Liver (tissue), 9 donors: ENCODE measurements around the gene WDR27. TPM values are rescaled to one million over a fixed set of nuclear protein-coding genes. Genes with fewer than 3 reads are reported as not detected.

Source experiments
- DNase-seq: peaks from one replicate; pipeline ENCODE4 v3.0.0-alpha.2; 2017; ENCODE audit warnings: low spot score
- H3K27ac ChIP-seq, 2 donors: one replicate each; pipeline ENCODE4 v1.7.0; 2013; ENCODE audit warnings: inconsistent platforms in 2 of 2, low read length in 2 of 2, control low read depth in 1 of 2, low read depth in 1 of 2, mild to moderate bottlenecking in 1 of 2
- H3K27me3 ChIP-seq, 4 donors: one replicate each; pipeline versions ENCODE4 v1.6.1 to v1.7.0; 2013; ENCODE audit warnings: low read length in 3 of 4, inconsistent platforms in 1 of 4, mild to moderate bottlenecking in 1 of 4, moderate library complexity in 1 of 4; ENCODE audit not compliant: control insufficient read depth in 4 of 4, insufficient read depth in 4 of 4
- H3K36me3 ChIP-seq, 4 donors: one replicate each; pipeline versions ENCODE4 v1.6.1 to v1.7.0; 2013; ENCODE audit warnings: low read length in 3 of 4, mild to moderate bottlenecking in 3 of 4, low read depth in 1 of 4, moderate library complexity in 1 of 4; ENCODE audit not compliant: control insufficient read depth in 4 of 4, insufficient read depth in 3 of 4
- H3K4me1 ChIP-seq, 4 donors: one replicate each; pipeline versions ENCODE4 v1.6.1 to v1.7.0; 2013; ENCODE audit warnings: low read length in 3 of 4, mild to moderate bottlenecking in 3 of 4, moderate library complexity in 1 of 4; ENCODE audit not compliant: control insufficient read depth in 4 of 4, insufficient read depth in 4 of 4
- H3K4me3 ChIP-seq, 3 donors: one replicate each; pipeline versions ENCODE4 v1.6.1 to v1.7.0; 2013; ENCODE audit warnings: low read length in 3 of 3, control low read depth in 1 of 3, low read depth in 1 of 3, mild to moderate bottlenecking in 1 of 3
- H3K9ac ChIP-seq, 2 donors: one replicate each; pipeline ENCODE4 v1.7.0; 2013; ENCODE audit warnings: low read length in 2 of 2, mild to moderate bottlenecking in 2 of 2, moderate library complexity in 2 of 2, control low read depth in 1 of 2, low read depth in 1 of 2
- H3K9me3 ChIP-seq, 4 donors: one replicate each; pipeline versions ENCODE4 v1.6.1 to v1.7.0; 2013; ENCODE audit warnings: low read length in 3 of 4; ENCODE audit not compliant: control insufficient read depth in 4 of 4
- ATF3 ChIP-seq: IDR thresholded peaks from 2 replicates; pipeline ENCODE4 v1.6.1; 2016; ENCODE audit warnings: antibody characterized with exemption
- CTCF ChIP-seq: fragments of 150-350 bp; IDR thresholded peaks from 2 replicates; pipeline ENCODE4 v1.5.1; 2017; ENCODE audit warnings: improper control_type of control experiment, low read depth, low read length; ENCODE audit not compliant: missing input control
- EGR1 ChIP-seq, 2 donors: IDR thresholded peaks; 2 replicates each; pipeline ENCODE4 v1.6.1; 2016 to 2018; ENCODE audit warnings: antibody characterized with exemption in 2 of 2, low read depth in 2 of 2
- FOXA1 ChIP-seq: IDR thresholded peaks from 2 replicates; pipeline ENCODE4 v1.6.1; 2016; ENCODE audit warnings: antibody characterized with exemption
- FOXA2 ChIP-seq: IDR thresholded peaks from 2 replicates; pipeline ENCODE4 v1.6.1; 2016; ENCODE audit warnings: antibody characterized with exemption
- GABPA ChIP-seq, 2 donors: IDR thresholded peaks in 1 of 2; conservative IDR thresholded peaks in 1 of 2; 2 replicates each; pipeline ENCODE4 v1.6.1; 2016; ENCODE audit warnings: antibody characterized with exemption in 2 of 2, mild to moderate bottlenecking in 1 of 2, moderate library complexity in 1 of 2
- HNF4A ChIP-seq, 2 donors: conservative IDR thresholded peaks; 2 replicates each; pipeline ENCODE4 v1.6.1; 2016; ENCODE audit warnings: antibody characterized with exemption in 2 of 2, mild to moderate bottlenecking in 2 of 2
- HNF4G ChIP-seq: IDR thresholded peaks from 2 replicates; pipeline ENCODE4 v1.6.1; 2016; ENCODE audit warnings: antibody characterized with exemption
- JUND ChIP-seq, 2 donors: IDR thresholded peaks; 2 replicates each; pipeline ENCODE4 v1.6.1; 2016; ENCODE audit warnings: antibody characterized with exemption in 2 of 2
- MAX ChIP-seq: IDR thresholded peaks from 2 replicates; pipeline ENCODE4 v1.6.1; 2016; ENCODE audit warnings: antibody characterized with exemption
- NR2F2 ChIP-seq: IDR thresholded peaks from 2 replicates; pipeline ENCODE4 v1.6.1; 2016; ENCODE audit warnings: antibody characterized with exemption
- RAD21 ChIP-seq, 2 donors: IDR thresholded peaks; 2 replicates each; pipeline ENCODE4 v1.6.1; 2016; ENCODE audit warnings: antibody characterized with exemption in 2 of 2, mild to moderate bottlenecking in 2 of 2
- REST ChIP-seq: IDR thresholded peaks from 2 replicates; pipeline ENCODE4 v1.6.1; 2016; ENCODE audit warnings: antibody characterized with exemption, mild to moderate bottlenecking
- RXRA ChIP-seq, 2 donors: IDR thresholded peaks; 2 replicates each; pipeline ENCODE4 v1.6.1; 2017 to 2018; ENCODE audit warnings: antibody characterized with exemption in 2 of 2, mild to moderate bottlenecking in 1 of 2
- SP1 ChIP-seq: IDR thresholded peaks from 2 replicates; pipeline ENCODE4 v1.6.1; 2018; ENCODE audit warnings: antibody characterized with exemption, mild to moderate bottlenecking
- TAF1 ChIP-seq: conservative IDR thresholded peaks from 2 replicates; pipeline ENCODE4 v1.6.1; 2016; ENCODE audit warnings: antibody characterized with exemption, mild to moderate bottlenecking
- YY1 ChIP-seq: IDR thresholded peaks from 2 replicates; pipeline ENCODE4 v1.6.1; 2016; ENCODE audit warnings: antibody characterized with exemption, mild to moderate bottlenecking
- ZBTB33 ChIP-seq: IDR thresholded peaks from 2 replicates; pipeline ENCODE4 v1.6.1; 2016; ENCODE audit warnings: antibody characterized with exemption
- WGBS: extraction: QIAGEN DNeasy Blood & Tissue Kit; methylation state at CpG from one replicate; pipeline ENCODE4 v1.1.7; 2013; 5-methylcytosine and 5-hydroxymethylcytosine counted together
- polyA plus RNA-seq, 2 donors: library from polyadenylated mRNA; stranded (reverse) in 1 of 2; unstranded in 1 of 2; fragments of 200-250 nt in 1 of 2; fragments of >200 nt in 1 of 2; fragmentation: Nextera tagmentation in 1 of 2; extraction: Ambion mirVana in 1 of 2; gene quantifications; one replicate each; pipeline versions ENCODE4 v1.2.1 to v1.2.3, GENCODE V29; 2013 to 2015
- total RNA-seq, 2 donors: library from RNA; depleted of rRNA; stranded (reverse); fragments of >200 nt; gene quantifications; one replicate each; pipeline ENCODE4 v1.2.3, GENCODE V29; 2014
- donor health status: healthy.
- donor health status: healthy.
- donor health status: healthy.
- donor health status: healthy.
- donor health status: healthy.

WDR27 gene
- total and polyA plus RNA-seq, 4 donors: 3.7 to 20.1 (median 7.7) TPM

GRCh38 chr6:169529931-169530751 lies 171.7 kb downstream of the WDR27 start:
- no peak overlapping the region for H3K4me3 ChIP-seq
- 57% methylated on average over 13 of the region's 13 CpGs for WGBS
- H3K9me3 ChIP-seq: peaks cover 2 to 6% (median 5%) of the 10 kb centered on the region in 4 donors
- H3K9ac ChIP-seq: no peak overlapping the region
- H3K27me3 ChIP-seq: no peaks in the 10 kb centered on the region
- H3K4me1 ChIP-seq: peaks cover 0 to 27% (median 18%) of the 10 kb centered on the region in 4 donors
- peak; percentile 23 for TF ChIP-seq FOXA1
- peak; percentile 57 to 63 for TF ChIP-seq RAD21 (IDR thresholded peaks at IDR 0.05)
- peak; percentile 75 for TF ChIP-seq SP1
- TF ChIP-seq REST: peak; percentile 63
- peak; percentile 33 to 58 for TF ChIP-seq JUND (IDR thresholded peaks at IDR 0.05)
- TF ChIP-seq YY1: peak; percentile 68
- peak; percentile 54 for TF ChIP-seq ZBTB33
- peak; percentile 39 for TF ChIP-seq ATF3
- no peak for TF ChIP-seq CTCF
- peak; percentile 46 for TF ChIP-seq MAX
- no peak for TF ChIP-seq HNF4G
- TF ChIP-seq NR2F2: peak; percentile 26
- peak; percentile 65 to 81 for TF ChIP-seq HNF4A (conservative IDR thresholded peaks at IDR 0.05)
- no peak for TF ChIP-seq EGR1 (IDR thresholded peaks at IDR 0.05; ENCODE audit: low read depth in 2 of 2)
- TF ChIP-seq TAF1: peak; percentile 15
- peak; percentile 46 for TF ChIP-seq FOXA2
- peak in 1 of 2 donors; percentile 34 for TF ChIP-seq GABPA (IDR thresholded peaks at IDR 0.05 in 1 of 2, conservative IDR thresholded peaks at IDR 0.05 in 1 of 2)
- TF ChIP-seq RXRA (IDR thresholded peaks at IDR 0.05): peak; percentile 54 to 78
- no peak for DNase-seq
- peak overlapping the region; percentile 64 to 78 for H3K27ac ChIP-seq
- no peaks in the 10 kb centered on the region for H3K36me3 ChIP-seq
